GM15510 (cell line): Measurements from ENCODE around the gene CELF2.

ENCODE experiments used
- POLR2A ChIP-seq: IDR thresholded peaks from 3 replicates; pipeline ENCODE4 v1.6.1; 2011; ENCODE audit warnings: borderline replicate concordance; ENCODE audit not compliant: insufficient read length; ENCODE audit errors: extremely low read depth

The CELF2 gene

DNA sequence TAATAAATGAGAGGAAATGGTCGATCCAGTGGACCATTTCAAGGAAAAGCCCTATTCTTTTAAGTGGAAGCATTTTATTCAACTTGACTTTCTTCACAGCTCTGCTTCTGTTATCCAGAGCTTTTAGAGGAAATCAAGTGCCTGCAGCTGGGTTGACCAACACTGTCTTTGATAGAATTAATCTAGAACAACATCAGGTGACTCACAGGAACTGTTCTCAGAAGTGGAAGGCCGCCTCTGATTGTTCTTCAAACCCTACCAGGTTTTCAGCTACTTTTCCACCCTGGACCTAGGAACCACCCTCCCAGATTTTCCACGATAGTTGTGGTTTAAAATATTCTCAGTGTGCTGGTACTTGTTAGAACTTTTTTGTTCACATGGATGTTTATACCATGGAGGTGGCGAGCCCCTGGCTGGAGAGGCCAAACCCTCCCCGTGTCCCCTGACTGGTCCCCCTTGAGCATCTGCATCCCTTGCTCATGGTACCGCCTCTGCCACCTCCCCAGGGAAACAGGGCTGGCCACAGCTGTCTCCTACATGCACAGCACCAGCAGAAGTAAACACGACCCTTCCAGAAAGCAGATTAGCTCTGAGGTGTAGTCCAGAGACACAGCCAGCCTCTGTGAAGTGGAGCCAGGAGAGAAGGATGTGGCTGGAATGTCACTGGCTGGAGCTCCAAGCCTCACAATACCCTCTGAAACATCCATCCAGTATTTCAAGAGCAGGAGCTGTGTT lies 300.4 kb downstream of the CELF2 start:
- no peak for TF ChIP-seq POLR2A

DNA sequence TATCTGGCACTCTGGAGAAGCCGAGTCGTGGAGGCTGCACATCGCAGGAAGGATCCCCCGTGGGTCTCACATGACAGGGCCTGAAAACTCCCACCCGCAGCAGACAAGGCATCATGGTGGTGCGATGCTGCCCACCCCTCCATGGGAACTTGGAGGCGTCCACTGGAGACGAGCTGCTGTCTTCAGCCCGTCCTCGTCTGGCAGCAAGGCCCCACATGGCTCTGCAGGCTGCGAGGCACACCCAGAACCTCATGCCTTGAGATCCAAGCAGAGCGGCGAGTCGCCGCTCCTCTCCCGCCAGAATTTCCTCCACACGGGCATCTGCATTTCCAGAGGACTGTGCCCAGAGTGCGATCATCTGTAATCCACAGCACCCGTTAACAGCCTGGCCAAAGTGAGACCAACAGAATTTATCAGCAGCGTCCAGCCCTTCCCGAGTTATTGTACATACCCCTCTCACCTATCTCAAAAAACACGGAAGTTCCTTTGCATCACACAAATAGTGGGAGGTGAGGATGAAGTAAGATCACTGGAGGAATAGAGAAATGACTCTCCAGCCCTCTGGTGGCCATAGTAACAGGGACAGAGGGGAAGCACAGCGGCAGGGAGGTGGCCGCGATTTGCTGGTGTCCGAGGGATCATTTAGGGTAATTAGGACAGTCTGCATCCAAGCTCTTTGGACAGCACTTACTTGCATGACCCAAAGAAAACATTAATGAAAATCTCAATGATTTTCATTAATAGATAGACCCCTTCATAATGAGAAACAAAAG lies 301.3 kb downstream of the CELF2 start:
- no peak for TF ChIP-seq POLR2A

DNA sequence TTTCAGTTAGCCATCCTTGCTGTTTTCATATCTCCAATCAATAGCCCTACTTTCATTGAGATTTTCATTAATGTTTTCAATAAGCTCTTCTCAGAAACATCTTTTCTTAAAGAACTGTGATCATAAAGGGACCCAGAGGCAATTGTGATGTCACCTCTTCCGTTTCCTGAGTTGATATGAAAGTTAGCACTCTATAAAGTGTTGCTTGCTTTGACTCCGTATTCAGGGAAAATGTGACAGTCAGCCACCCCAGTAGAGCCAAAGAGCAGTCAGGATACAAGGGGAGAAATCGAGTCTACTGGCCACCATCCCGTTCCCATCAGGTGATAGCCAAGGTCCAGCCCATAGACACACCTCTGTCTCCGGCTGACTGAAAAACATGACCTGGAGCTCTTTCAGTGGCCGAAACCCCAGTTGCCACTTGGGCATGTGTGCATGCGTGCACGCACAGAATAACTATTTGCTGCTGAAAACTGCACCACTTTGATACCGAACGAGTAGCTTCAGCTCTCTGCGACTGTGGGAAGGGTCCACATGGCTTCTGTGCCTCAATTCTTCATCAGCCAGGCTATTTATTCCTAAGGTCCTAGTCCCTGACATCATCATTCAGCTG lies 302.4 kb downstream of the CELF2 start:
- no peak for TF ChIP-seq POLR2A

DNA sequence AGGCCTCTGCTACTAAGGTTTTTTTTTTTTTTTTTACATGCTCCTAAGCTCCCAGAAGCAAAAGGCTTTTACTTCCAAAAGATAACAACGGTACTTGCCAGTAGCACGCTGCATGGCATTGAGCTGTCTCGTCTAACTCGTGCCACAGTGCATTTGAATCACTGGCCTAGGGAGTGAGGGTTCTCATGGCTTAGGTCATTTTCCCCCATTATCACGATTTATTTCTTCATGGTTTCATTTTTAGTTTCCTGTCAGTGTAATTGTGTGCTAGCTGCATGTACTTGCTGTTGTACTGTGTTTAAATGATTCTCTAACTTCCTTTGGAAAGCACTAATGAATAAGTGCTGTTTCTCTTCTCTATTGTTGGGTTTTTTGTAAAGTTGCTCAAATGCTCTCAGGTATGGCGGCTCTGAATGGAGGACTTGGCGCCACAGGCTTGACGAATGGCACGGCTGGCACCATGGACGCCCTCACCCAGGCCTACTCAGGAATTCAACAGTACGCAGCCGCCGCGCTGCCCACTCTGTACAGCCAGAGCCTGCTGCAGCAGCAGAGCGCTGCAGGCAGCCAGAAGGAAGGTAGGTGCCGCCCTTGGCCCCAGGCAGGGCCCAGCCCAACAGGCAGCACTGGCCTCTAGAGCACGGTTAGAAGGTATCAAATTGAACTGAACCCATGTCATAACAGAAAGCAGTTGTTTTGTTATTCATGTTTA lies 303.3 kb downstream of the CELF2 start:
- no peak for TF ChIP-seq POLR2A

DNA sequence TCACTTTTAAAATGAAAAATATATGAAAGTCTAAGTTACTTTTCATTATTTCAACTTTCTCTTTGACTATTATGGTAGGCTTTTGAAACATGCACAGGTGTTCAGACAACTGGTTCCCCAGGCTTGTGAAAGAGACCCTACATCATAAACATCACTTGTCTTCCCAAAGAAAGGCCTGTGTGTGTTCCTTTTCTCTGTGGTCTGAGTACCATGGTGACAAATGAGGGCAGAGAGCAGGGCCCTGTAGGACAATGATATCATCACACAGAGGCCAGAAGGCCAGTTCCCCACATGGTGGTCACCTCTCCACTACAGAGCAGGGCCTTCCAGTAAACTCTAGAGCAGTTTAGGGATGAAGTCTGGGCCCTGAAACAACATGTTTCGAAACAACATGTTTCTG lies 305.0 kb downstream of the CELF2 start:
- TF ChIP-seq POLR2A: no peak

DNA sequence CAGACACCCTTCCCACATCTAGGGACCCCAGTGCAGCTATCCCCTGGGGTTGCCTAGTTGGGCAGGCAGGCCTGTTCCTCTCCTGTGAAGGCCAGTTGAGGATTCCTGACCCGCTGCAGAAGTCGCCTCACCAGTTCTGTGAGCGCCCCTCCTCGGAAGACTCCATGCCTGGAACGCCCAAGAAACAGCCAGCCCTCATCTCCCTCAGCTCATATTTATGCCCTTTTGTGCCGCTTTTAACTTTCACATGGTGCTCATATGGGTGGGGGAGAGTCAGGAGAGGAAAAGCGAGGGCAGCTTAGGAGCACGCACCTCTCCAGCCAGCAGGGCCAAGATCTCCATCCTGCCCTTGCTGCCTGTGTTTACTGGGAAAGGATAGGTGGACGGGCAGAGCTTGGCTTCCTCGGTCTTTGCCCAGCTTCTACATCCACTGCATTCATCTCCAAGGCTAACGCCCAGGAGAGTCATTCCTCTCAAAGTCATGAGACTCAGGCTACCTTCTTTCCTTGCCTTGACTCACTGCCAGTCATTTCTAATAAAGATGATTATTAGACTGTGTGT lies 307.2 kb downstream of the CELF2 start:
- TF ChIP-seq POLR2A: no peak

DNA sequence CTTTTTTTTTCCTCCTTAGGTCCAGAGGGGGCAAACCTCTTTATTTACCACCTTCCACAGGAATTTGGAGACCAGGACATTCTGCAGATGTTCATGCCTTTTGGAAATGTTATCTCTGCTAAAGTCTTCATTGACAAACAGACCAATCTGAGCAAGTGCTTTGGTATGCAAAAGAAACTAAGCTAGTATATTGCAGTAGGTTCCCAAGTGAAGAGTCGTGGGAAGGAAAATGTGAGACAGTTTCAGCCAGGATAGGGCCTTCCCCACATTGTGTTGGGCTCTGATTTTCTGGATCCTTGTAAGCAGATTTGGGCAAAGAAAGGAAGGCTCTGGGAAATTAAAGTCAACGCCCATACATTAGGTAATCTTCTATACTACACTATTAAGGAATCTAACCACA lies 308.1 kb downstream of the CELF2 start:
- TF ChIP-seq POLR2A: no peak

DNA sequence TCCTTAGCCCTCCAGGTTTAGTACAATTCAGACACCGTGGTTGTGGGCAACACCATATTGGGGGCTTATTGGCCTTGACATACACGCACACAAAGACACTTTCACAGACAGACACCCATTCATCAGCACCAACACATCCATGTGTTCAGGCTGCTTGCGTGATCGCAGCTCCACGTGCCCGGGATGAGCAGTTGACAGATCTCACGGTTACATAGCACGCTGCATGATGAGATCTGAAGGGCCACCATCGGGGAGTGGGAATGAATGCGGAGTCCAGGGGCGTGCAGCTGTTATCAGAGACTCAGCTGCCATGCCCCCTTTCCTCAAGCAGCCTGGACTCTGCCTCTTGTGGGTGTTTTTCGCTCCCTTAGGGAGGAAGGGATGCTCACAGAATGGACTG lies 308.6 kb downstream of the CELF2 start:
- TF ChIP-seq POLR2A: no peak

DNA sequence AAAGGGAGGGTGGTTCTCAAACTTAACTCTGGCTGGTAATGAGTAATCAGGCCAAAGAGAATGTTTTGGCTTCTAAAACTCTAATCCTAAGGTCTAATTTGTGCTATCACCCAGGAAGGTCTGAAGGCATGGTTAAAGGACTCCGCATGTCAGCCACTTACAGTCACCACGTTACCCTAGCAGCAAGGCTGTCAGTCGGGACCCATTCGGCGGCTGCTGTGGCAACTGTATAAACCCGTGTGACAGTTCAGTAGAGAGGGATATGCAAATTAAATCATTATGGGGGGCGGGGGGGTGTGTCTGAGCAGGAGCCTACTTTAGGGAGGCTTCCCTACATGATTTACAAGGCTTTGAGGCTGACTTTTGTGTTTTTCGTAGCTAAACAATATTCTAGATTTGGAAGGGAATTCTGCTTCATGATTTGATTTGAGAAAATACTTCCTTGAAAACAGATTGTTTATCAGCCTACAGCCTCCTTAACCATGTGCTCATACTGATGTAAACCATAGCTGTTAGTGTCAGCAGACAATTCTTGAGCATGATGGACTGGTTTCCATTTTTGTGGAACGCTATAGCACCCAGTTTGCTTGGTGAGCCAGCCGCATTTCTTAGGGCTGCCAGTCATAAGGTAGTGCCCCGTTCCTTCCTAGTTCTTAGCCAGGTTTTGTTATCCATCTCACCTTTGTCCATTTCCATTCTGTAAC lies 309.4 kb downstream of the CELF2 start:
- TF ChIP-seq POLR2A: no peak

DNA sequence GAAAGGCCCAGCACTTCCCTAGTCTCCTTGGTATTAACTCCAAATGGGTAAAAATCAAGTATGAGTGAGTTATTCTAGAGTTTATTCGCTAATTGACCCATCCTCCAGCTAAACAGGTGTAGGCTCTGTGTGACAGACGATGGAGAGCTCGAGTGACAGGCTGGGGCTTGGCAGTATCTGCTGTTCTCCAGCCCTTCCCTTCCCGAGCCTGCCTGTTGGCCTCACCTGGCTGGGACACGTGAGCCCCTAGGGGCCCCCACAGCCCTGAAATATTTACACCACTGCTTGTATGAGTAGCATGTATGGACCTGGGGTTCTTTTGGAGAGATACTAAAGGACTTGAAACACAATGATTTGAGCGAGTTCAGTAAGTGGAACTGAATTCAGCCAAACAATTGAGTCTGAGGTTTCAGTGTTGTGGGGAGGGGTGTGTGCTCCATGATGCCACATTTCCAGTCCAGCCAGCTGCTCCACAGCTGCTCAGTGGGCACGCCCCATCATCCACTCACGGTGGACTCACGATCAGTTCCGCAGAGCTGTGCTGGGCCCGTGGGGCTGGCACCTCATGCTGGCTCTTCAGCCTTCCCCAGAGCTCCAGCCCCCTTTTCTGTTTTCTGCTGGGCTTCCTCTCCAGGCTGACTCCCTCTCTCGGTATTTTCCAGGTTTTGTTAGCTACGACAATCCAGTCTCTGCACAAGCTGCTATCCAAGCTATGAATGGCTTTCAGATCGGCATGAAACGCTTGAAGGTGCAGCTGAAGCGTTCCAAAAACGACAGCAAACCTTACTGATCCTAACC lies 310.8 kb downstream of the CELF2 start:
- TF ChIP-seq POLR2A: no peak

DNA sequence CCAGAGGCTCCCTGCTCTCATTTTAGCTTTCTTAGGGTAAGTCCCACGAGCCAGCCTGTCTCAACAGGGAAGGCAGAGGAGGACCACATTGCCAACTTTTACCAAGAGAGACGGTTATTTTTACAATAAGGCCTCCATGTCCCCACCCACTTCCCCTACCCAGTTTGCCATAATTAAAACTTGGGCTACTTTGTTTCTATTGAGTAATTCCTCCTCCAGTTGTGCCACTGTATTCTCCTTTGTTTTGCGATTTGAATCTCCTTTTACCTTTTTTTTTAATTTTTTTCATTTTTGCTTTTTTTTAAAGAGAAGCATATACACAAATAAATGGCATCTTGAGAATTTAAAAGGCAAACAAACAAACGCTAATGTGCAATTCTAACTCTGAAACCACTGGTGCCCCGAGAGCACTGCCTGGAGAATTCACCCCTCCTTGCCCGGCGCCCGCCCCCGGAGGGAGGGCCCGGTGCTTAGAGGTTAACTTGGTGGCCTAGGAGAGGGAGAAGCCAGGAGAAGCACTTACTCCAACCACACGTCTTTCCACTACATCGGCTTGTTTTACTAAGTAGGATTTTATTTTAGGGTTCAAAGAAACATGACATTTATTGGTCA lies 311.5 kb downstream of the CELF2 start:
- no peak for TF ChIP-seq POLR2A

DNA sequence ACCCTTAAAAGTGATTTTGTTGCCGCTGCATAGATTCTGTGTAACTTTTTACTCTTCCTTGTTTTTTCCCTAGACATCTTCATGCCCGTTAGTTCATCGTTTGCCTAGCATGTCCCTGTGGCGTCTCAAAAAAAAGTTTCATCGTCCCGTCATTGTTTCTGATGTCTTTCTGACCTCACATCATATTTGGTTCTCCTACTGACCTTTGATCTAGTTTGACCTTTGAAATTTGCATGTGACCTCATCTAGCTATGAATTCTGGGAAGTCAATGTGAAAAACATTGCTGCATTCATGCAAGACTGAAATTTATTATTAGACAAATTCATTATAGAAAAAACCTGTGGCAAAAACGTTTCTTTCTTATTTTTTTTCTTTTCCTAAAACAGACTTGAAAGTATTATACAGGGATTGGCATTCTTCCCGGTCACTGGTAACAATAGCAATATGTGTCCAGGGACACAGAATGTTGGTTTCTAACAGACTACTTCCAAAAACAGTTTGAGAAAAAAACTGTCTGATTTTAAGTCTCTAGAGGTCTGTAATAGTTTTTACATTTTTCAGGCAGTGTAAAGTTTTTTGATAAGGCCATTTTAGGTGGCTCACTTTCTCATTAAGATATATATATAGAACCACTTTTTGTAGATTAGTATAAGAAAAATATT lies 312.8 kb downstream of the CELF2 start:
- TF ChIP-seq POLR2A: no peak

DNA sequence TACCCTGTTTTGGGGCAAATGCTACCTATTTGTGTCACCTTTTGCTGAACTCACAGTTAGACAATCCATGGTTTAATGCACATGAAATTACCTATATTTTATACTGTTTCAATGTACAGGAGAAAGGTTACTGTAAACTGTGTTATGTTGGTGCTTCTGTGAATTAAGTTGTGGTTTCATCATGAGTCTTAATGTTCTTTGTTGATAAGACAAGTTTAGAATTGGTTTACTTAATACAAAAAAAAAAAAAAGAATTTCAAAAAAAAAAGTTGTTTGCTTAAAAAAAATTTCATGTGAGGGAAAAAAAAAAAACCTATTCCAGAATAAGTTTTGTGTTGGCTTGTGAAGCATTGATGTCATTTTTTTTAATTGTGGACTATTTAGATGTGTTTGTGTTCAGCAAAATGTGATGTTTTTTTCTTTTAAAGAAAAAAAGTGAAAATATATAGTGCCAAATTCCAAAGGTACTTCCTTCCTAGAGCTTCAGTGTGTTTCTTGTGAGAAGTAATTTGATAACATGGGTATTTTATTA lies 313.4 kb downstream of the CELF2 start:
- no peak for TF ChIP-seq POLR2A

DNA sequence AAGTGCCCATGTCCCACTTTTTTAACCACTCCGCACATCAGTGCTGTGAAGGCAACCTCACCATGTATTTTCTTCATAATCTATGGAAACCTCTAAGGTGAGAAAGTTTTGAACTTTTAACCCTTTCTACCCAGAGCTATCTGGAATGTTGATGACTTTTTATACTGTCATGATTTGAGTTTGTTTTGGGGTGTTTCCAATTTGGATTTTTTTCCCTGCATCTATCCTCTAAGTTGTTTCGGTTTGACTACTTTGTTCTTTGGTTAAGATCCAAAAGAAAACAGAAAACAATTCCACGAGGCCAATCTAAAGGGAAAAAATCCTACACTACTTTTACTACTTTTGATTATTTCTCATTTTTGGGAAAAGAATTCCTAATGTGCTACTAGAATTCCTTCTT lies 314.1 kb downstream of the CELF2 start:
- no peak for TF ChIP-seq POLR2A
